OCI-LY7 (cell line): ENCODE data around the gene EPHA6.

Experiments used
- EZH2phosphoT487 ChIP-seq: fragments of 200-600 bp; sonication (generic); IDR thresholded peaks from 2 replicates; pipeline ENCODE4 v1.6.1; 2018; ENCODE audit warnings: low read depth, borderline replicate concordance, mild to moderate bottlenecking, mixed run types, antibody characterized with exemption, low read length, moderate library complexity, mixed read lengths
- TF ChIP-seq, protein P1 (sequence below): fragments of 200-600 bp; sonication (generic); conservative IDR thresholded peaks from 2 replicates; pipeline ENCODE4 v1.5.1; 2014; ENCODE audit warnings: mild to moderate bottlenecking, antibody characterized with exemption, low read length, moderate library complexity, mixed read lengths

DNA sequence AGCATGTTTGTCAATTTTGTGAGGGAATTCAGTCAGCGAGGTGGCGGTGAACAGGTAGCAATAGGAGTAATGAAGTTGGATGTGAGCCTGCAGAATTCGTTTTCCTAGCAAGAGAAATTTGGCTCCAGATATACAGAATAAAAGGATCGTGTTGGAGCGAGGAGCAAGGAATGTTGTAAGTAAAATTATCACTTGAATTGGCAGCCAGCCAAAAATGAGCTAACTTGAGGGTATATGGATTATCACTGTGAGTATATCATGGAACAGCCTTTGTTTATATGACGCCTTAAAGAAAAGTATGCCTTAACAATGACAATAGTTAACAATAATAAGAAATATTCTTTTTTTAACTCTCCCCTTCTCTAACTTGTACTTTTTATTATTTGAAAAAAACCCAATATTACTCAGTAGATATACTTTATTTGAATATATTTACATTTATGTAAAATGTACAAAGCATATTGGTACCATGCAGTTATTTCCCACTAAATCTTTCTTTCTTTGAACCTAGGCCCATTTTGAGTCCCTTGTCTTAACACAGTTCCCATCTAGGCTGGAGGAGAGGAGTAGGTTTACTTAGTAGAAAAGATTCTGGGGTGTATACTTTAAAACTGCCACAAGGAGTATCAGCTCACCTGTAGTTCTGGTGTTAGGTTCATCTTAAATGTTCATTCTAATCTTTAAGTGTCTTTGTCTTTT, 29.3 kb downstream of the EPHA6 start:
- TF ChIP-seq, protein P1, sequence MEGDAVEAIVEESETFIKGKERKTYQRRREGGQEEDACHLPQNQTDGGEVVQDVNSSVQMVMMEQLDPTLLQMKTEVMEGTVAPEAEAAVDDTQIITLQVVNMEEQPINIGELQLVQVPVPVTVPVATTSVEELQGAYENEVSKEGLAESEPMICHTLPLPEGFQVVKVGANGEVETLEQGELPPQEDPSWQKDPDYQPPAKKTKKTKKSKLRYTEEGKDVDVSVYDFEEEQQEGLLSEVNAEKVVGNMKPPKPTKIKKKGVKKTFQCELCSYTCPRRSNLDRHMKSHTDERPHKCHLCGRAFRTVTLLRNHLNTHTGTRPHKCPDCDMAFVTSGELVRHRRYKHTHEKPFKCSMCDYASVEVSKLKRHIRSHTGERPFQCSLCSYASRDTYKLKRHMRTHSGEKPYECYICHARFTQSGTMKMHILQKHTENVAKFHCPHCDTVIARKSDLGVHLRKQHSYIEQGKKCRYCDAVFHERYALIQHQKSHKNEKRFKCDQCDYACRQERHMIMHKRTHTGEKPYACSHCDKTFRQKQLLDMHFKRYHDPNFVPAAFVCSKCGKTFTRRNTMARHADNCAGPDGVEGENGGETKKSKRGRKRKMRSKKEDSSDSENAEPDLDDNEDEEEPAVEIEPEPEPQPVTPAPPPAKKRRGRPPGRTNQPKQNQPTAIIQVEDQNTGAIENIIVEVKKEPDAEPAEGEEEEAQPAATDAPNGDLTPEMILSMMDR: no peak
- no peak for TF ChIP-seq EZH2phosphoT487
